KG1 (cell line): Measurements from ENCODE around the gene SCUBE1.

Source experiments
- DNase-seq: peaks from one replicate; lab custom pipeline; 2025; lab: John Stamatoyannopoulos, UW

Gene SCUBE1

GRCh38 chr22:43236411-43237166, 106.6 kb downstream of the SCUBE1 start:
- DNase-seq = no peak

- DNase-seq = no peak
Measured at GRCh38 chr22:43235445-43236409, 107.4 kb downstream of the SCUBE1 start.

- no peak for DNase-seq
Measured at GRCh38 chr22:43234264-43234988, 108.7 kb downstream of the SCUBE1 start.

- no peak for DNase-seq
Measured at GRCh38 chr22:43233529-43233928, 109.6 kb downstream of the SCUBE1 start.

GRCh38 chr22:43232445-43232844, 110.7 kb downstream of the SCUBE1 start:
- no peak for DNase-seq

- DNase-seq = no peak
Measured at GRCh38 chr22:43231724-43232034, 111.5 kb downstream of the SCUBE1 start.

- peak; percentile 41 for DNase-seq
Measured at GRCh38 chr22:43230971-43231723, 112.0 kb downstream of the SCUBE1 start.

GRCh38 chr22:43230571-43230970, 112.6 kb downstream of the SCUBE1 start:
- no peak for DNase-seq

GRCh38 chr22:43228863-43229262, 114.3 kb downstream of the SCUBE1 start:
- DNase-seq = no peak

GRCh38 chr22:43228330-43228729, 114.8 kb downstream of the SCUBE1 start:
- no peak for DNase-seq

GRCh38 chr22:43227239-43227630, 115.9 kb downstream of the SCUBE1 start:
- DNase-seq = no peak

- DNase-seq = no peak
Measured at GRCh38 chr22:43226377-43227238, 116.6 kb downstream of the SCUBE1 start.

- DNase-seq = no peak
Measured at GRCh38 chr22:43225609-43226008, 117.6 kb downstream of the SCUBE1 start.

GRCh38 chr22:43222987-43223386, 120.2 kb downstream of the SCUBE1 start:
- no peak for DNase-seq

GRCh38 chr22:43222262-43222661, 120.9 kb downstream of the SCUBE1 start:
- no peak for DNase-seq

- DNase-seq = no peak
Measured at GRCh38 chr22:43220625-43221380, 122.4 kb downstream of the SCUBE1 start.

GRCh38 chr22:43218786-43219185, 124.4 kb downstream of the SCUBE1 start:
- DNase-seq = no peak

- no peak for DNase-seq
Measured at GRCh38 chr22:43217285-43218030, 125.7 kb downstream of the SCUBE1 start.

GRCh38 chr22:43216738-43217137, 126.4 kb downstream of the SCUBE1 start:
- DNase-seq = no peak
